Urothelium cell line (cell line): ENCODE results near the gene TEX44.
A peak's percentile ranks its signal among the peaks of the same experiment; 100 is the strongest.

Experiments used
- DNase-seq: peaks from one replicate; pipeline ENCODE4 v3.0.0; 2011; ENCODE audit warnings: low spot score, mixed read lengths
- FAIRE-seq: peaks from 2 replicates; lab custom pipeline; 2011; peaks lifted over from hg19 to GRCh38; lab: Jason Lieb, UNC

TEX44 gene

GRCh38 chr2:231632559-231633142 lies 40.0 kb downstream of the TEX44 start:
- DNase-seq (no peak), FAIRE-seq (no peak)

- FAIRE-seq (no peak), DNase-seq (no peak)
Measured at GRCh38 chr2:231633241-231633976, 40.7 kb downstream of the TEX44 start.

- FAIRE-seq (no peak), DNase-seq (no peak)
Measured at GRCh38 chr2:231634412-231634811, 41.7 kb downstream of the TEX44 start.

GRCh38 chr2:231634951-231635875 lies 42.5 kb downstream of the TEX44 start:
- no peak for FAIRE-seq
- DNase-seq = no peak

- FAIRE-seq (no peak), DNase-seq (no peak)
Measured at GRCh38 chr2:231640241-231640640, 47.6 kb downstream of the TEX44 start.

- FAIRE-seq (no peak), DNase-seq (no peak)
Measured at GRCh38 chr2:231640641-231641111, 48.0 kb downstream of the TEX44 start.

GRCh38 chr2:231642631-231643494 lies 50.2 kb downstream of the TEX44 start:
- peak; percentile 96 for DNase-seq
- no peak for FAIRE-seq

GRCh38 chr2:231643495-231643888 lies 50.8 kb downstream of the TEX44 start:
- no peak for FAIRE-seq
- no peak for DNase-seq
